Gastroesophageal sphincter (tissue), 3 donors: ENCODE measurements around the gene TMEM9B.
A peak's percentile ranks its signal among the peaks of the same experiment; 100 is the strongest.

Experiments used
- EP300 ChIP-seq: sonication (generic); formaldehyde crosslinking; IDR thresholded peaks from one replicate; pipeline ENCODE4 v1.6.1; 2017; ENCODE audit warnings: antibody characterized with exemption, mild to moderate bottlenecking
- POLR2A ChIP-seq, 2 donors: fragments of 450-650 bp; IDR thresholded peaks; one replicate each; pipeline ENCODE4 v1.6.1; 2017; ENCODE audit warnings: antibody characterized with exemption in 2 of 2, mild to moderate bottlenecking in 2 of 2, moderate library complexity in 1 of 2
- POLR2AphosphoS5 ChIP-seq: sonication (generic); formaldehyde crosslinking; IDR thresholded peaks from one replicate; pipeline ENCODE4 v1.6.1; 2017; ENCODE audit warnings: antibody characterized with exemption
- TF ChIP-seq, protein P1 (sequence below), 4 experiments: fragments of 200-600 bp in 2 of 4; fragments of 450-650 bp in 2 of 4; sonication (generic) in 1 of 4; IDR thresholded peaks; one replicate each; pipeline ENCODE4 v1.5.1; 2017 to 2019; ENCODE audit warnings: antibody characterized with exemption in 4 of 4, mild to moderate bottlenecking in 2 of 4, moderate library complexity in 2 of 4

DNA sequence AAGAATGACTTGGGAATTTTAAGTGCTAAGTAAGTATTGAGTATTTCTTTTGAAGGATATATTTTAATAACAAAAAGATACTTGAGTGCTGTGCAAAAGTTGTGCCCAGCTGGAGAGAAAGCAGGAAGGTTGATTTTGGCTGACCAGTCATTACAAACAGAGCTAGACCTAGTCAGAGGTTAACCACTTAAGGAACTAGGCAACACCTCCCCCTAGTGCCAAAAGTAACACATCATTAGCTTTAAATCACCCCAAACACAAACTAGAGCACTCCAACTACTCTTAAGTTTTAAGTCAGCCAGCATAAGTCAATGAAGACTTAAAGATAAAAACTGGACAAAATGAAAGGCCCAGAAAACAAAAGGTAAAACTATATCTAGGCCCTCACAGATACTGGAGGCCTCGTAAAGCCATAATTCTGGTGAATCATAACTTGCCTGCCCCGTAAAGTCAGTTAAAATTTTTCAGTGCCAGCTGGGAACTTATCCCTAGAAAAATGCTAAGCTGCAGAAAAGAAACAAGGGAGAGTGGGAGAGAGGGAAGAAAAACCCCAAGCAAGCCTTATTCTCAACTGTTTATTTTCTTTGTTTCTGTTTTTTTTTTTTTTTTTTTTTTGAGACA, 4.6 kb downstream of the TMEM9B start:
- TF ChIP-seq POLR2AphosphoS5, result no peak
- TF ChIP-seq, protein P1, sequence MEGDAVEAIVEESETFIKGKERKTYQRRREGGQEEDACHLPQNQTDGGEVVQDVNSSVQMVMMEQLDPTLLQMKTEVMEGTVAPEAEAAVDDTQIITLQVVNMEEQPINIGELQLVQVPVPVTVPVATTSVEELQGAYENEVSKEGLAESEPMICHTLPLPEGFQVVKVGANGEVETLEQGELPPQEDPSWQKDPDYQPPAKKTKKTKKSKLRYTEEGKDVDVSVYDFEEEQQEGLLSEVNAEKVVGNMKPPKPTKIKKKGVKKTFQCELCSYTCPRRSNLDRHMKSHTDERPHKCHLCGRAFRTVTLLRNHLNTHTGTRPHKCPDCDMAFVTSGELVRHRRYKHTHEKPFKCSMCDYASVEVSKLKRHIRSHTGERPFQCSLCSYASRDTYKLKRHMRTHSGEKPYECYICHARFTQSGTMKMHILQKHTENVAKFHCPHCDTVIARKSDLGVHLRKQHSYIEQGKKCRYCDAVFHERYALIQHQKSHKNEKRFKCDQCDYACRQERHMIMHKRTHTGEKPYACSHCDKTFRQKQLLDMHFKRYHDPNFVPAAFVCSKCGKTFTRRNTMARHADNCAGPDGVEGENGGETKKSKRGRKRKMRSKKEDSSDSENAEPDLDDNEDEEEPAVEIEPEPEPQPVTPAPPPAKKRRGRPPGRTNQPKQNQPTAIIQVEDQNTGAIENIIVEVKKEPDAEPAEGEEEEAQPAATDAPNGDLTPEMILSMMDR (IDR thresholded peaks at IDR 0.05), result peak; percentile 21 to 70 (median 66)
- no peak for TF ChIP-seq POLR2A (IDR thresholded peaks at IDR 0.05)
- TF ChIP-seq EP300, result no peak
